Upper lobe of left lung (tissue), 6 donors: Measurements from ENCODE around the gene DCANP1. TPM values are rescaled to one million over a fixed set of nuclear protein-coding genes. Genes with fewer than 3 reads are reported as not detected.

Experiments used
- ATAC-seq, 2 donors: fragments of 200-7000 bp; cut with Tn5 transposase; one replicate each; pipeline ENCODE4 v1.9.1; 2022; ENCODE audit warnings: mild to moderate bottlenecking in 2 of 2, moderate library complexity in 2 of 2; ENCODE audit not compliant: low FRiP score in 2 of 2
- DNase-seq, 2 donors: peaks; one replicate each; pipeline ENCODE4 v3.0.0-alpha.2; 2019 to 2020
- H3K27ac ChIP-seq, 4 donors: fragments of 200-600 bp; sonication (generic); one replicate each; pipeline ENCODE4 v1.5.1; 2016 to 2019
- H3K27me3 ChIP-seq, 4 donors: fragments of 200-600 bp; sonication (generic); one replicate each; pipeline ENCODE4 v1.5.1; 2017 to 2019
- H3K36me3 ChIP-seq, 4 donors: fragments of 200-600 bp; sonication (generic); one replicate each; pipeline ENCODE4 v1.5.1; 2016 to 2019
- H3K4me1 ChIP-seq, 4 donors: fragments of 200-600 bp; sonication (generic); one replicate each; pipeline ENCODE4 v1.5.1; 2018 to 2019
- H3K4me3 ChIP-seq, 4 donors: fragments of 200-600 bp; sonication (generic); one replicate each; pipeline ENCODE4 v1.5.1; 2017 to 2019; ENCODE audit warnings: mild to moderate bottlenecking in 2 of 4, moderate library complexity in 1 of 4
- H3K9me3 ChIP-seq, 4 donors: fragments of 200-600 bp; sonication (generic); one replicate each; pipeline ENCODE4 v1.5.1; 2018 to 2019
- CTCF ChIP-seq, 6 experiments: fragments of 450-650 bp in 4 of 6; fragments of 200-600 bp in 2 of 6; sonication (generic) in 2 of 6; IDR thresholded peaks; one replicate each; pipeline ENCODE4 v1.5.1; 2016 to 2019; ENCODE audit warnings: antibody characterized with exemption in 6 of 6
- EP300 ChIP-seq, 4 donors: sonication (generic); formaldehyde crosslinking; IDR thresholded peaks; one replicate each; pipeline ENCODE4 v1.5.1; 2017; ENCODE audit warnings: antibody characterized with exemption in 4 of 4, control low read depth in 2 of 4
- POLR2A ChIP-seq, 4 donors: fragments of 450-650 bp; IDR thresholded peaks; one replicate each; pipeline ENCODE4 v1.5.1; 2016 to 2017; ENCODE audit warnings: antibody characterized with exemption in 4 of 4, mild to moderate bottlenecking in 2 of 4
- POLR2AphosphoS5 ChIP-seq, 2 donors: sonication (generic); formaldehyde crosslinking; IDR thresholded peaks; one replicate each; pipeline ENCODE4 v1.5.1; 2017; ENCODE audit warnings: antibody characterized with exemption in 2 of 2
- WGBS, 2 donors: methylation state at CpG; one replicate each; pipeline ENCODE4 v1.1.5; 2017 to 2018; 5-methylcytosine and 5-hydroxymethylcytosine counted together
- total RNA-seq, 6 donors: library from RNA; depleted of rRNA in 4 of 6; stranded (reverse); fragments of >200 nt in 4 of 6; gene quantifications; one replicate each; pipeline versions ENCODE4 v1.1.0 to v1.2.1, GENCODE V29; 2016 to 2021
- donor health status: DM: no; HTN: no; CAD: no; lungs with moderate emphysema.
- donor health status: DM: no; HTN: yes; CAD: no; lungs with severe emphysema.

The DCANP1 gene
- total RNA-seq, 6 donors from 2014 or later = 0.11 to 1.0 (median 0.27) TPM; not detected in 2

GRCh38 chr5:135452321-135453030 lies 5.3 kb upstream of the DCANP1 start, which contains the start of gene TIFAB:
TSS of gene TIFAB (minus strand) at chr5:135452351. CDS start at chr5:135449939, 2,412 bp downstream.
- Histone ChIP-seq H3K9me3 (no peaks in the 10 kb centered on the region), H3K27ac (no peak within 1 kb of the TSS), H3K4me1 (peaks cover 0 to 13% (median 11%) of the 10 kb centered on the region in 4 donors), H3K4me3 (no peak within 1 kb of the TSS), H3K36me3 (no peaks in the 10 kb centered on the region), H3K27me3 (no peaks in the 10 kb centered on the region)
- ATAC-seq (no peak), DNase-seq (peak in 1 of 2 donors; percentile 18)
- WGBS, 2 donors = 86% methylated on average over 8 to 10 of the region's 10 CpGs
- TF ChIP-seq EP300 (IDR thresholded peaks at IDR 0.05) = no peak
- TF ChIP-seq POLR2A (IDR thresholded peaks at IDR 0.05) = no peak
- TF ChIP-seq CTCF (IDR thresholded peaks at IDR 0.05) = no peak
- TF ChIP-seq POLR2AphosphoS5 (IDR thresholded peaks at IDR 0.05) = no peak

GRCh38 chr5:135451581-135452320 lies 4.6 kb upstream of the DCANP1 start:
- WGBS, 2 donors = 80 to 89% methylated on average over 14 to 17 of the region's 17 CpGs
- no peak for TF ChIP-seq POLR2A (IDR thresholded peaks at IDR 0.05)
- TF ChIP-seq EP300 (IDR thresholded peaks at IDR 0.05) = no peak
- TF ChIP-seq POLR2AphosphoS5 (IDR thresholded peaks at IDR 0.05) = no peak
- TF ChIP-seq CTCF (IDR thresholded peaks at IDR 0.05) = no peak
- peak in 1 of 2 donors; percentile 19 for DNase-seq

GRCh38 chr5:135450952-135451351 lies 3.8 kb upstream of the DCANP1 start:
- H3K4me1 ChIP-seq = peaks cover 0 to 11% (median 8%) of the 10 kb centered on the region in 4 donors
- no peaks in the 10 kb centered on the region for H3K9me3 ChIP-seq
- H3K27me3 ChIP-seq = no peaks in the 10 kb centered on the region
- DNase-seq (peak in 1 of 2 donors; percentile 12), ATAC-seq (no peak)
- no peak overlapping the region for H3K27ac ChIP-seq
- 88% methylated on average over 2 of the region's 2 CpGs; no CpG with 5 or more reads in 1 of the 2 donors for WGBS, 2 donors
- H3K4me3 ChIP-seq = no peak overlapping the region
- no peaks in the 10 kb centered on the region for H3K36me3 ChIP-seq
- no peak for TF ChIP-seq CTCF (IDR thresholded peaks at IDR 0.05)
- TF ChIP-seq POLR2A (IDR thresholded peaks at IDR 0.05) = no peak
- no peak for TF ChIP-seq POLR2AphosphoS5 (IDR thresholded peaks at IDR 0.05)
- TF ChIP-seq EP300 (IDR thresholded peaks at IDR 0.05) = no peak

More at GRCh38 chr5:135451581-135452320, 4.6 kb upstream of the DCANP1 start:
- no peaks in the 10 kb centered on the region for H3K36me3 ChIP-seq
- H3K4me1 ChIP-seq = peaks cover 0 to 13% (median 10%) of the 10 kb centered on the region in 4 donors
- no peak overlapping the region for H3K27ac ChIP-seq
- no peak for ATAC-seq
- no peaks in the 10 kb centered on the region for H3K27me3 ChIP-seq
- no peaks in the 10 kb centered on the region for H3K9me3 ChIP-seq
- H3K4me3 ChIP-seq = no peak overlapping the region

GRCh38 chr5:135450336-135450735 lies 3.2 kb upstream of the DCANP1 start:
- DNase-seq (no peak), ATAC-seq (no peak)
- Histone ChIP-seq H3K4me3 (no peak overlapping the region), H3K27ac (no peak overlapping the region), H3K4me1 (peaks cover 0 to 11% (median 4%) of the 10 kb centered on the region in 4 donors), H3K27me3 (no peaks in the 10 kb centered on the region), H3K9me3 (no peaks in the 10 kb centered on the region), H3K36me3 (no peaks in the 10 kb centered on the region)
- TF ChIP-seq POLR2A (IDR thresholded peaks at IDR 0.05) (no peak), EP300 (IDR thresholded peaks at IDR 0.05) (no peak), CTCF (IDR thresholded peaks at IDR 0.05) (no peak), POLR2AphosphoS5 (IDR thresholded peaks at IDR 0.05) (no peak)
- 83 to 92% methylated on average over 3 of the region's 3 CpGs for WGBS, 2 donors
